T-cell (primary cell): ENCODE data around the gene UBR1. TPM values are rescaled to one million over a fixed set of nuclear protein-coding genes. Genes with fewer than 3 reads are reported as not detected.
"Not testable (repeated sequence)": the region's sequence is repeated elsewhere in the genome, so short reads cannot be mapped to it uniquely, and the experiment has no call there.

ENCODE experiments used
- ATAC-seq, 4 experiments: fragments of 200-7000 bp in 3 of 4; fragments of 150-1000 bp in 1 of 4; cut with Tn5 transposase; replicated peaks in 1 of 4; 1 replicate in 3 of 4; 2 replicates in 1 of 4; pipeline ENCODE4 v1.10.0; 2021; ENCODE audit warnings: moderate library complexity in 3 of 4, mild to moderate bottlenecking in 2 of 4, moderate number of reproducible peaks in 1 of 4
- CTCF ChIA-PET, 2 donors: fragments of 300-600 bp; sonication (Branson Sonifier 250); formaldehyde crosslinking; loops; one replicate each; lab custom pipeline; 2022; ENCODE audit warnings: antibody characterized with exemption in 2 of 2; lab: Charles Lee
- POLR2A ChIA-PET, 2 donors: fragments of 300-600 bp; sonication (Branson Sonifier 250); formaldehyde crosslinking; loops; one replicate each; lab custom pipeline; 2022; ENCODE audit warnings: antibody characterized with exemption in 2 of 2; lab: Charles Lee
- DNase-seq, 35 experiments: peaks; one replicate each; pipeline versions ENCODE4 v3.0.0 to v3.0.0-alpha.2; 2013 to 2023
- H3K27ac ChIP-seq: one replicate; pipeline ENCODE4 v1.5.1; 2013; ENCODE audit warnings: low read length
- H3K27me3 ChIP-seq, 2 experiments: replicated peaks in 1 of 2; 1 replicate in 1 of 2; 2 replicates in 1 of 2; pipeline versions ENCODE4 v1.6.1 to v1.7.0; 2013; ENCODE audit warnings: low read length in 1 of 2, mixed read lengths in 1 of 2; ENCODE audit not compliant: control insufficient read depth in 2 of 2, insufficient read depth in 2 of 2; ENCODE audit errors: extremely low read depth in 1 of 2
- H3K36me3 ChIP-seq, 2 donors: 1 replicate in 1 of 2; 2 replicates in 1 of 2; pipeline versions ENCODE4 v1.6.1 to v1.7.0; 2013; ENCODE audit warnings: low read length in 1 of 2; ENCODE audit not compliant: control insufficient read depth in 2 of 2, insufficient read depth in 1 of 2; ENCODE audit errors: extremely low read depth in 1 of 2
- H3K4me1 ChIP-seq, 2 experiments: 1 replicate in 1 of 2; 2 replicates in 1 of 2; pipeline versions ENCODE4 v1.6.1 to v1.7.0; 2013; ENCODE audit warnings: low read length in 2 of 2, mixed read lengths in 1 of 2; ENCODE audit not compliant: insufficient read depth in 2 of 2, control insufficient read depth in 1 of 2; ENCODE audit errors: extremely low read depth in 1 of 2
- H3K4me3 ChIP-seq, 2 donors: 1 replicate in 1 of 2; 2 replicates in 1 of 2; pipeline versions ENCODE4 v1.5.1 to v1.7.0; 2013; ENCODE audit warnings: mild to moderate bottlenecking in 2 of 2, low read length in 1 of 2, moderate library complexity in 1 of 2; ENCODE audit not compliant: control insufficient read depth in 1 of 2; ENCODE audit errors: extremely low read depth in 1 of 2
- H3K9me3 ChIP-seq: 2 replicates; pipeline ENCODE4 v1.7.0; 2013
- H3K27ac Mint-ChIP-seq, 2 donors: one replicate each; pipeline ENCODE4 v1.8.0; 2020 to 2021; ENCODE audit warnings: mild to moderate bottlenecking in 2 of 2, mixed read lengths in 2 of 2
- H3K27me3 Mint-ChIP-seq, 2 donors: one replicate each; pipeline ENCODE4 v1.8.0; 2021 to 2022; ENCODE audit warnings: mixed read lengths in 2 of 2
- H3K36me3 Mint-ChIP-seq: one replicate; pipeline ENCODE4 v1.8.0; 2021; ENCODE audit warnings: mixed read lengths
- H3K4me1 Mint-ChIP-seq, 3 donors: one replicate each; pipeline ENCODE4 v1.8.0; 2020 to 2022; ENCODE audit warnings: mixed read lengths in 3 of 3, mild to moderate bottlenecking in 1 of 3
- H3K4me3 Mint-ChIP-seq, 3 donors: one replicate each; pipeline ENCODE4 v1.8.0; 2020 to 2022; ENCODE audit warnings: mild to moderate bottlenecking in 3 of 3, mixed read lengths in 3 of 3, moderate library complexity in 3 of 3
- H3K9me3 Mint-ChIP-seq, 3 donors: one replicate each; pipeline ENCODE4 v1.8.0; 2020 to 2022; ENCODE audit warnings: mixed read lengths in 3 of 3
- WGBS: methylation state at CpG from one replicate; pipeline ENCODE4 v1.1.5; 2013; ENCODE audit warnings: missing lambda C conversion rate; ENCODE audit not compliant: insufficient coverage; 5-methylcytosine and 5-hydroxymethylcytosine counted together
- total RNA-seq, 35 experiments: library from RNA in 6 of 35; stranded (reverse) in 6 of 35; fragments of 120-200 nt in 1 of 35; gene quantifications; one replicate each; pipeline versions ENCODE4 v1.2.1 to v1.2.4 and lab custom pipeline; 2013 to 2026

UBR1 gene
- total RNA-seq, 5 donors from 2014 or later (not counting 1 experiment from before 2014, with no cell fraction given) = 35.0 to 55.6 (median 41.0) TPM

DNA sequence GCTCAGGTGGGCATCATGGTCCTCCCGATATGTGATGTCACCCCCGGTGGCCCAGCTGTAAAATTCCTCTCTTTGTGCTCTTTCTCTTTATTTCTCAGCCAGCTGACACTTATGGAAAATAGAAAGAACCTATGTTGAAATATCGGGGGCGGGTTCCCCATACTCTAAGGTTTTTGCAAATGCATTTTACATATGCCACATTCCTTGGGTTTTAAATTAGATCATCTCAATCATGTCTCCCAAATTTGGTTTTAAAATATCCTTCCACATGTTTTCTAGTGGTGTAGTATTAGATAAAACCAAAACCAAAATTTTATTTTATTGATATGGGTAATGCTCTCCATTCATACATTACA lies 23.1 kb upstream of the UBR1 start:
- ATAC-seq = no peak
- Histone ChIP-seq H3K9me3 (no peaks in the 10 kb centered on the region), H3K4me1 (peaks cover 5 to 9% of the 10 kb centered on the region in 2 experiments), H3K36me3 (no peaks in the 10 kb centered on the region), H3K4me3 (no peak overlapping the region), H3K27me3 (peaks cover 2 to 8% of the 10 kb centered on the region in 2 experiments), H3K27ac (no peak overlapping the region)
- POLR2A ChIA-PET = no interaction called here
- CTCF ChIA-PET = no interaction called here
- no CpG with 5 or more reads among the region's 4 CpGs for WGBS
- Mint-ChIP-seq H3K27me3 (peaks cover 3% of the 10 kb centered on the region in 2 donors), H3K27ac (no peak overlapping the region), H3K4me3 (no peak overlapping the region), H3K9me3 (peaks cover 0 to 4% (median 0%) of the 10 kb centered on the region in 3 donors), H3K4me1 (peaks cover 5 to 17% (median 8%) of the 10 kb centered on the region in 3 donors), H3K36me3 (no peaks in the 10 kb centered on the region)
- no peak for DNase-seq

DNA sequence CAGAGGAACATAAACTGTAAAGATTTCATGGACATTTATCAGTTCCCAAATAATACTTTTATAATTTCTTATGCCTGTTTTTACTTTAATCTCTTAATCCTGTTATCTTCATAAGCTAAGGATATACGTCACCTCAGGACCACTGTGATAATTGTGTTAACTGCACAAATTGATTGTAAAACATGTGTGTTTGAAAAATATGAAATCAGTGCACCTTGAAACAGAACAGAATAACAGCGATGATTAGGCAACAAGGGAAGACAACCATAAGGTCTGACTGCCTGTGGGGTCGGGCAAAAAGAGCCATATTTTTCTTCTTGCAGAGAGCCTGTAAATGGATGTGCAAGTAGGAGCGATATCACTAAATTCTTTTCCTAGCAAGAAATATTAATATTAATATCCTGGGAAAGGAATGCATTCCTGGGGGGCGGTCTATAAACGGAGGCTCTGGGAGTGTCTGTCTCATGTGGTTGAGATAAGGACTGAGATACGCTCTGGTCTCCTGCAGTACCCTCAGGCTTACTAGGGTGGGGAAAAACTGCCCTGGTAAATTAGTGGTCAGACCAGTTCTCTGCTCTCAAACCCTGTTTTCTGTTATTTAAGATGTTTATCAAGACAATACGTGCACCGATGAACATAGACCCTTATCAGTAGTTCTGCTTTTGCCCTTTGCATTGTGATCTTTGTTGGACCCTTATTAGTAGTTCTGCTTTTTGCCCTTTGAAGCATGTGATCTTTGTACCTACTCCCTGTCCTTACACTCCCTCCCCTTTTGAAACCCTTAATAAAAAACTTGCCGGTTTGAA lies 22.5 kb upstream of the UBR1 start:
- POLR2A ChIA-PET, H3K9me3 Mint-ChIP-seq, H3K4me1 ChIP-seq, H3K27ac ChIP-seq, CTCF ChIA-PET, H3K27me3 Mint-ChIP-seq, H3K4me3 Mint-ChIP-seq, DNase-seq, H3K27me3 ChIP-seq, H3K9me3 ChIP-seq, H3K4me3 ChIP-seq, ATAC-seq, H3K36me3 Mint-ChIP-seq, H3K36me3 ChIP-seq, H3K27ac Mint-ChIP-seq: not testable (repeated sequence)
- WGBS = 100% methylated on average over 1 of the region's 10 CpGs
- H3K4me1 Mint-ChIP-seq = peaks cover 7 to 21% (median 10%) of the 10 kb centered on the region in 3 donors

- CTCF ChIA-PET = no interaction called here
- DNase-seq (no peak), ATAC-seq (no peak)
- WGBS = no CpG with 5 or more reads among the region's 2 CpGs
- Mint-ChIP-seq H3K4me3 (no peak overlapping the region), H3K27ac (no peak overlapping the region), H3K36me3 (no peaks in the 10 kb centered on the region), H3K9me3 (peaks cover 0 to 4% (median 0%) of the 10 kb centered on the region in 3 donors), H3K27me3 (peaks cover 3% of the 10 kb centered on the region in 2 donors), H3K4me1 (peaks cover 8 to 21% (median 9%) of the 10 kb centered on the region in 3 donors)
- Histone ChIP-seq H3K27ac (no peak overlapping the region), H3K27me3 (peaks cover under 1 to 8% of the 10 kb centered on the region in 2 experiments), H3K36me3 (no peaks in the 10 kb centered on the region), H3K4me3 (no peak overlapping the region), H3K9me3 (no peaks in the 10 kb centered on the region), H3K4me1 (peaks cover 0 to 6% of the 10 kb centered on the region in 2 experiments)
- POLR2A ChIA-PET = no interaction called here
Observed at GRCh38 chr15:43127752-43128151, 21.9 kb upstream of the UBR1 start.

DNA sequence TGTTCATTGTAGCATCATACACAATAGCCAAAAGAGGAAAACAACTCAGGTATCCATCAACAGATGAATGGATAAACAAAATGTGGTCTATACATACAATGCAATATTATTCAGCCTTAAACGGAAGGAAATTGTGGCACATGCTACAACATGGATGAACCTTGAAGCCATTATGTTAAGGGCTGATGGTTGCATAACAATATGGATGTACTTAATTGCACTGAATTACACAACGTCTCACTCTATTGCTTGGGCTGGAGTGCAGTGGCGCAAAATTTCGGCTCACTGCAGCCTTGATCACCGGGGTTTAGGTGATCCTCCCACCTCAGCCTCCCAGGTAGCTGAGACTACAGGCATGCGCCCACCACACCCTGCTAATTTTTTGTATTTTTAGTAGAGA lies 20.5 kb upstream of the UBR1 start:
- Histone ChIP-seq H3K4me3 (no peak overlapping the region), H3K27ac (no peak overlapping the region), H3K4me1 (peaks cover 3 to 12% of the 10 kb centered on the region in 2 experiments), H3K27me3 (peaks cover 0 to 8% of the 10 kb centered on the region in 2 experiments), H3K36me3 (no peaks in the 10 kb centered on the region), H3K9me3 (no peaks in the 10 kb centered on the region)
- ATAC-seq = no peak
- DNase-seq = no peak
- 100% methylated on average over 1 of the region's 6 CpGs for WGBS
- Mint-ChIP-seq H3K4me1 (peaks cover 12 to 24% (median 14%) of the 10 kb centered on the region in 3 donors), H3K27me3 (peaks cover 3% of the 10 kb centered on the region in 2 donors), H3K27ac (no peak overlapping the region), H3K9me3 (peaks cover 0 to 4% (median 0%) of the 10 kb centered on the region in 3 donors), H3K4me3 (no peak overlapping the region), H3K36me3 (no peaks in the 10 kb centered on the region)
- POLR2A ChIA-PET = no interaction called here
- CTCF ChIA-PET = interaction anchor here in 1 of 2 donors (0.6 kb wide), 1 partner anchor 74 kb away, joined by 3 read pairs; no protein-coding TSS in a partner anchor

- Histone ChIP-seq H3K36me3 (no peaks in the 10 kb centered on the region), H3K4me1 (peaks cover 3 to 12% of the 10 kb centered on the region in 2 experiments), H3K4me3 (no peak overlapping the region), H3K27ac (no peak overlapping the region), H3K27me3 (peaks cover 0 to 8% of the 10 kb centered on the region in 2 experiments), H3K9me3 (no peaks in the 10 kb centered on the region)
- ChIA-PET CTCF (no interaction called here), POLR2A (no interaction called here)
- WGBS = 100% methylated on average over 3 of the region's 3 CpGs
- no peak for DNase-seq
- H3K9me3 Mint-ChIP-seq = peaks cover 0 to 4% (median 0%) of the 10 kb centered on the region in 3 donors
- H3K27ac Mint-ChIP-seq = no peak overlapping the region
- peaks cover 3% of the 10 kb centered on the region in 2 donors for H3K27me3 Mint-ChIP-seq
- no peaks in the 10 kb centered on the region for H3K36me3 Mint-ChIP-seq
- no peak for ATAC-seq
- H3K4me1 Mint-ChIP-seq = peaks cover 12 to 24% (median 14%) of the 10 kb centered on the region in 3 donors
- no peak overlapping the region for H3K4me3 Mint-ChIP-seq
Observed at GRCh38 chr15:43125100-43125661, 19.3 kb upstream of the UBR1 start.

DNA sequence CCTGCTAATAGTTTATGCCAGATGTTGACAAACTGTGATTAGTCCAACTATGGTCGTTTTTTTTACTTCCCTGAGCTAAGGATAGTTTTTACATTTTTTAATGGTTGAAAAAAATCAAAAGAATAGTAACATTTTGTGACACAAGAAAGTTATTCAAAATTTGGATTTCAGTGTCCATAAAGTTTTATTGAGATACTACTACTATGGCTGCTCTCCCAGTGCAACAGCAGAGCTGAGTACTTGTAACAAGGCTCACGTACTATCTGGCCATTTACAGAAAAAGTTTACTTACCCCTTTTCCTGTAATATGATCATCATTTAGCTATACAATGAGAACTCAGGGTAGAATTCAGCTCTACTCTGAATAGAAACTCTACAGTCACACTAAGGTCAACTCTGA lies 16.0 kb upstream of the UBR1 start:
- Mint-ChIP-seq H3K9me3 (no peaks in the 10 kb centered on the region), H3K4me3 (peak overlapping the region; percentile 85 to 88 (median 88)), H3K4me1 (peaks cover 12 to 20% (median 14%) of the 10 kb centered on the region in 3 donors), H3K27ac (no peak overlapping the region), H3K27me3 (peaks cover 3 to 6% of the 10 kb centered on the region in 2 donors), H3K36me3 (no peaks in the 10 kb centered on the region)
- Histone ChIP-seq H3K4me1 (peaks cover 3 to 12% of the 10 kb centered on the region in 2 experiments), H3K27ac (no peak overlapping the region), H3K27me3 (peaks cover 0 to 10% of the 10 kb centered on the region in 2 experiments), H3K4me3 (no peak overlapping the region), H3K36me3 (no peaks in the 10 kb centered on the region), H3K9me3 (no peaks in the 10 kb centered on the region)
- DNase-seq (no peak), ATAC-seq (no peak)
- ChIA-PET CTCF (interaction anchor here in 1 of 2 donors (1.1 kb wide), 1 partner anchor 12 kb away, joined by 4 read pairs; no protein-coding TSS in a partner anchor), POLR2A (interaction anchor here (0.6 to 1.6 kb wide), 7 partner anchors 10 to 1838 kb away, joined by 3 to 4 read pairs (median 4); no protein-coding TSS in a partner anchor)
- 100% methylated on average over 1 of the region's 2 CpGs for WGBS
